HepG2 (cell line): ENCODE results near the gene NCOA7. TPM values are rescaled to one million over a fixed set of nuclear protein-coding genes. Genes with fewer than 3 reads are reported as not detected.
A peak's percentile ranks its signal among the peaks of the same experiment; 100 is the strongest.
"Not testable (repeated sequence)": the region's sequence is repeated elsewhere in the genome, so short reads cannot be mapped to it uniquely, and the experiment has no call there.

Experiments
- DMAP1 ChIP-seq: IDR thresholded peaks from 2 replicates; pipeline ENCODE4 v1.6.1; 2016
- GATAD2A ChIP-seq: IDR thresholded peaks from 2 replicates; pipeline ENCODE4 v1.6.1; 2016
- HOXA3 ChIP-seq: sonication (generic); formaldehyde crosslinking; IDR thresholded peaks from 2 replicates; pipeline ENCODE4 v1.5.0; 2020; ENCODE audit warnings: missing genetic modification reagents
- MIXL1 ChIP-seq: IDR thresholded peaks from 2 replicates; pipeline ENCODE4 v1.6.1; 2016
- MYC ChIP-seq: sonication (generic); formaldehyde crosslinking; IDR thresholded peaks from 2 replicates; pipeline ENCODE4 v1.9.0; 2021; ENCODE audit warnings: missing genetic modification reagents, borderline replicate concordance
- PHF21A ChIP-seq: sonication (generic); formaldehyde crosslinking; IDR thresholded peaks from 2 replicates; pipeline ENCODE4 v1.5.0; 2020; ENCODE audit warnings: mild to moderate bottlenecking, missing genetic modification reagents
- POGZ ChIP-seq: sonication (generic); formaldehyde crosslinking; IDR thresholded peaks from 2 replicates; pipeline ENCODE4 v1.4.0; 2020; ENCODE audit warnings: mild to moderate bottlenecking, missing genetic modification reagents
- SOX13 ChIP-seq, 3 experiments: fragments of 450-650 bp in 1 of 3; sonication (generic) in 1 of 3; formaldehyde crosslinking in 1 of 3; IDR thresholded peaks in 2 of 3; conservative IDR thresholded peaks in 1 of 3; 2 replicates each; pipeline versions ENCODE4 v1.5.0 to v1.6.1; 2016 to 2020; ENCODE audit warnings: antibody characterized with exemption in 1 of 3, mild to moderate bottlenecking in 1 of 3, missing compliant biosample characterization in 1 of 3, missing genetic modification reagents in 1 of 3, moderate library complexity in 1 of 3
- TARDBP ChIP-seq: sonication (generic); formaldehyde crosslinking; IDR thresholded peaks from 2 replicates; pipeline ENCODE4 v1.8.0; 2022; ENCODE audit warnings: mild to moderate bottlenecking, missing genetic modification reagents
- ZNF263 ChIP-seq: sonication (generic); formaldehyde crosslinking; IDR thresholded peaks from 2 replicates; pipeline ENCODE4 v1.4.0; 2020; ENCODE audit warnings: missing genetic modification reagents
- polyA plus RNA-seq, 8 experiments: library from polyadenylated mRNA; depleted of rRNA in 3 of 8; stranded (reverse) in 7 of 8; unstranded in 1 of 8; fragments of >200 nt; fragmentation: Illumina TruSeq in 4 of 8; extraction: Trizol in 4 of 8; gene quantifications; 2 replicates each; pipeline versions ENCODE4 v1.2.1 to v1.2.3, GENCODE V29; 2011 to 2016; ENCODE audit warnings: low read depth in 4 of 8, missing spikeins in 1 of 8, mixed read lengths in 1 of 8; ENCODE audit not compliant: insufficient read depth in 1 of 8
- total RNA-seq, 5 experiments: library from RNA; depleted of rRNA; stranded (reverse); fragments of >200 nt; fragmentation: Illumina TruSeq; extraction: Trizol; gene quantifications; 2 replicates each; pipeline ENCODE4 v1.2.3, GENCODE V29; 2016; ENCODE audit warnings: low read depth in 1 of 5
- TF ChIP-seq, protein P1 (sequence below): fragments of 450-650 bp; IDR thresholded peaks from 2 replicates; pipeline ENCODE4 v1.6.1; 2016
- TF ChIP-seq, protein P2 (sequence below): IDR thresholded peaks from 2 replicates; pipeline ENCODE4 v1.4.0; 2020; ENCODE audit warnings: mild to moderate bottlenecking, missing genetic modification reagents
- TF ChIP-seq, protein P3 (sequence below): IDR thresholded peaks from 2 replicates; pipeline ENCODE4 v1.6.1; 2016

The NCOA7 gene
- total and polyA plus RNA-seq, 2 of the 13 experiments (the other 11 are each of a cell fraction or from before 2014, with no cell fraction given), result 13.6 to 20.8 TPM

DNA sequence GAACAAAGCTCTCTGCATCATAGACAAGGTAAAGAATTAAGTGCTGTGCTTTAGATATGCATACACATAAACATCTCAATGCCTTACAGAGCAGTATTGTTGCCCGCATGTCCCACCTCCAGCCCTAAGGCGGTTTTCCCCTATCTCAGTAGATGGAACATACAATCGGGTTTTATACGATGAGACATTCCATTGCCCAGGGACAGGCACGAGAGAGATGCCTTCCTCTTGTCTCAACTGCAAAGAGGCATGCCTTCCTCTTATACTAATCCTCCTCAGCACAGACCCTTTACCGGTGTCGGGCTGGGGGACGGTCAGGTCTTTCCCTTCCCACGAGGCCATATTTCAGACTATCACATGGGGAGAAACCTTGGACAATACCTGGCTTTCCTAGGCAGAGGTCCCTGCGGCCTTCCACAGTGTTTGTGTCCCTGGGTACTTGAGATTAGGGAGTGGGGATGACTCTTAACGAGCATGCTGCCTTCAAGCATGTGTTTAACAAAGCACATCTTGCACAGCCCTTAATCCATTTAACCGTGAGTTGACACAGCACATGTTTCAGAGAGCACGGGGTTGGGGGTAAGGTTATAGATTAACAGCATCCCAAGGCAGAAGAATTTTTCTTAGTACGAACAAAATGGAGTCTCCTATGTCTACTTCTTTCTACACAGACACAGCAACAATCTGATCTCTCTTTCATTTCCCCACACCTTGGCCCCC lies 14.5 kb upstream of the NCOA7 start (continued):
- TF ChIP-seq, protein P1, sequence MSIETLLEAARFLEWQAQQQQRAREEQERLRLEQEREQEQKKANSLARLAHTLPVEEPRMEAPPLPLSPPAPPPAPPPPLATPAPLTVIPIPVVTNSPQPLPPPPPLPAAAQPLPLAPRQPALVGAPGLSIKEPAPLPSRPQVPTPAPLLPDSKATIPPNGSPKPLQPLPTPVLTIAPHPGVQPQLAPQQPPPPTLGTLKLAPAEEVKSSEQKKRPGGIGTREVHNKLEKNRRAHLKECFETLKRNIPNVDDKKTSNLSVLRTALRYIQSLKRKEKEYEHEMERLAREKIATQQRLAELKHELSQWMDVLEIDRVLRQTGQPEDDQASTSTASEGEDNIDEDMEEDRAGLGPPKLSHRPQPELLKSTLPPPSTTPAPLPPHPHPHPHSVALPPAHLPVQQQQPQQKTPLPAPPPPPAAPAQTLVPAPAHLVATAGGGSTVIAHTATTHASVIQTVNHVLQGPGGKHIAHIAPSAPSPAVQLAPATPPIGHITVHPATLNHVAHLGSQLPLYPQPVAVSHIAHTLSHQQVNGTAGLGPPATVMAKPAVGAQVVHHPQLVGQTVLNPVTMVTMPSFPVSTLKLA, result peak; percentile 41
- 0 out of 2 replicates have a peak, but pooled peaks have one; percentile 14 for TF ChIP-seq GATAD2A (CRISPR knock-in tag)
- 0 out of 2 replicates have a peak, but pooled peaks have one; percentile 36 for TF ChIP-seq HOXA3 (CRISPR knock-in tag)
- TF ChIP-seq MIXL1 (CRISPR knock-in tag), result peak; percentile 64; the same call in 1 of the 2 replicates
- TF ChIP-seq SOX13 (IDR thresholded peaks at IDR 0.05), result not testable (repeated sequence)
- 0 out of 4 replicates have a peak, but pooled peaks of 1 of the 2 experiments have one; percentile 15 for TF ChIP-seq SOX13 (CRISPR knock-in tag; conservative IDR thresholded peaks at IDR 0.05 in 1 of 2, IDR thresholded peaks at IDR 0.05 in 1 of 2)
- TF ChIP-seq, protein P2, sequence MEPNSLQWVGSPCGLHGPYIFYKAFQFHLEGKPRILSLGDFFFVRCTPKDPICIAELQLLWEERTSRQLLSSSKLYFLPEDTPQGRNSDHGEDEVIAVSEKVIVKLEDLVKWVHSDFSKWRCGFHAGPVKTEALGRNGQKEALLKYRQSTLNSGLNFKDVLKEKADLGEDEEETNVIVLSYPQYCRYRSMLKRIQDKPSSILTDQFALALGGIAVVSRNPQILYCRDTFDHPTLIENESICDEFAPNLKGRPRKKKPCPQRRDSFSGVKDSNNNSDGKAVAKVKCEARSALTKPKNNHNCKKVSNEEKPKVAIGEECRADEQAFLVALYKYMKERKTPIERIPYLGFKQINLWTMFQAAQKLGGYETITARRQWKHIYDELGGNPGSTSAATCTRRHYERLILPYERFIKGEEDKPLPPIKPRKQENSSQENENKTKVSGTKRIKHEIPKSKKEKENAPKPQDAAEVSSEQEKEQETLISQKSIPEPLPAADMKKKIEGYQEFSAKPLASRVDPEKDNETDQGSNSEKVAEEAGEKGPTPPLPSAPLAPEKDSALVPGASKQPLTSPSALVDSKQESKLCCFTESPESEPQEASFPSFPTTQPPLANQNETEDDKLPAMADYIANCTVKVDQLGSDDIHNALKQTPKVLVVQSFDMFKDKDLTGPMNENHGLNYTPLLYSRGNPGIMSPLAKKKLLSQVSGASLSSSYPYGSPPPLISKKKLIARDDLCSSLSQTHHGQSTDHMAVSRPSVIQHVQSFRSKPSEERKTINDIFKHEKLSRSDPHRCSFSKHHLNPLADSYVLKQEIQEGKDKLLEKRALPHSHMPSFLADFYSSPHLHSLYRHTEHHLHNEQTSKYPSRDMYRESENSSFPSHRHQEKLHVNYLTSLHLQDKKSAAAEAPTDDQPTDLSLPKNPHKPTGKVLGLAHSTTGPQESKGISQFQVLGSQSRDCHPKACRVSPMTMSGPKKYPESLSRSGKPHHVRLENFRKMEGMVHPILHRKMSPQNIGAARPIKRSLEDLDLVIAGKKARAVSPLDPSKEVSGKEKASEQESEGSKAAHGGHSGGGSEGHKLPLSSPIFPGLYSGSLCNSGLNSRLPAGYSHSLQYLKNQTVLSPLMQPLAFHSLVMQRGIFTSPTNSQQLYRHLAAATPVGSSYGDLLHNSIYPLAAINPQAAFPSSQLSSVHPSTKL (CRISPR knock-in tag), result peak; percentile 68
- TF ChIP-seq, protein P3, sequence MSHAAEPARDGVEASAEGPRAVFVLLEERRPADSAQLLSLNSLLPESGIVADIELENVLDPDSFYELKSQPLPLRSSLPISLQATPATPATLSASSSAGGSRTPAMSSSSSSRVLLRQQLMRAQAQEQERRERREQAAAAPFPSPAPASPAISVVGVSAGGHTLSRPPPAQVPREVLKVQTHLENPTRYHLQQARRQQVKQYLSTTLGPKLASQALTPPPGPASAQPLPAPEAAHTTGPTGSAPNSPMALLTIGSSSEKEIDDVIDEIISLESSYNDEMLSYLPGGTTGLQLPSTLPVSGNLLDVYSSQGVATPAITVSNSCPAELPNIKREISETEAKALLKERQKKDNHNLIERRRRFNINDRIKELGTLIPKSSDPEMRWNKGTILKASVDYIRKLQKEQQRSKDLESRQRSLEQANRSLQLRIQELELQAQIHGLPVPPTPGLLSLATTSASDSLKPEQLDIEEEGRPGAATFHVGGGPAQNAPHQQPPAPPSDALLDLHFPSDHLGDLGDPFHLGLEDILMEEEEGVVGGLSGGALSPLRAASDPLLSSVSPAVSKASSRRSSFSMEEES (CRISPR knock-in tag), result 0 out of 2 replicates have a peak, but pooled peaks have one; percentile 32
- TF ChIP-seq PHF21A (CRISPR knock-in tag), result peak; percentile 33; the same call in 1 of the 2 replicates
- TF ChIP-seq ZNF263 (CRISPR knock-in tag), result peak; percentile 78
- TF ChIP-seq MYC (CRISPR knock-in tag), result 0 out of 2 replicates have a peak, but pooled peaks have one; percentile 29
- peak; percentile 17; the same call in 1 of the 2 replicates for TF ChIP-seq TARDBP (CRISPR knock-in tag)
- TF ChIP-seq POGZ (CRISPR knock-in tag), result 0 out of 2 replicates have a peak, but pooled peaks have one; percentile 32
- TF ChIP-seq DMAP1 (CRISPR knock-in tag), result peak; percentile 60; the same call in 1 of the 2 replicates
